Measurements from ENCODE around the gene PERCC1.

DNA sequence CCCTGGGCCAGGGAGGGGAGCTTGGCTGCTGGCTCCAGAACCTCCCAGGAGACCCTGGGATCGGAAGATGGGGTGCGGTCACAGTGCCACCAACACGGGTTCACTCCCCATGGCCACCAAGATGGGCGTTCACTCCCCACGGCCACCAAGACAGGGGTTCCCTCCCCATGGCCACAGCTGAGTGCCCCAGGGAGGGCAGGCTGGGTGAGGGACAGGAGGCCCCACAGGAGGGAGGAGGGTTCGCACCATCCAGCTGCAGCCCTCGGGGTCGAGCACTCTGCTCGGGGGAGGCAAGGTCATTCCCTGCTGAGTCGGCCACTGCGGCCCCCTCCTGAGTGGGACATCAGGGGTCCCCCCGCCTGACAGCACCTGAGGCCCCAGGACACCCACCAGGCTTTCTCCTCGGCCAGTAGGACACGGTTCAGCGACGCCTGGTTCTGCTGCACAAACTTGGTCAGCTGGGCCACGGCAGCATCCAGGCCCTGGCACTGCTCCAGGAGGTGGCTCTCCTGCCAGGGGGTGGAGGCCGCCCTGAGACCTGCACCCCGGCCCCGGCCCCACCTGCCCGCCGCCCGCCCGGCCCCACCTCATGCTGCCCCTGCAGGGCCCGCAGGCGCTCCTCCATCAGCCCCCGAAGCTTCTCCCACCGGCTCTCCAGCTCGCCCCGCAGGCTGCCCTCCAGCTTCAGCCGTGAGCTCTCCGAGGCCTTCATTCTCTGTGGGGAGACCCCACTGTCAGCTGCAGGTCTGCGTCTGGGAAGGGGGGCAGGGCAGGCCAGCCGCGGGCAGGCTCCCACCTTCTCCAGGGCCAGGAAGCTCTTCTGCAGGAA lies 7.6 kb downstream of the PERCC1 start:
- TF ChIP-seq, protein P1, sequence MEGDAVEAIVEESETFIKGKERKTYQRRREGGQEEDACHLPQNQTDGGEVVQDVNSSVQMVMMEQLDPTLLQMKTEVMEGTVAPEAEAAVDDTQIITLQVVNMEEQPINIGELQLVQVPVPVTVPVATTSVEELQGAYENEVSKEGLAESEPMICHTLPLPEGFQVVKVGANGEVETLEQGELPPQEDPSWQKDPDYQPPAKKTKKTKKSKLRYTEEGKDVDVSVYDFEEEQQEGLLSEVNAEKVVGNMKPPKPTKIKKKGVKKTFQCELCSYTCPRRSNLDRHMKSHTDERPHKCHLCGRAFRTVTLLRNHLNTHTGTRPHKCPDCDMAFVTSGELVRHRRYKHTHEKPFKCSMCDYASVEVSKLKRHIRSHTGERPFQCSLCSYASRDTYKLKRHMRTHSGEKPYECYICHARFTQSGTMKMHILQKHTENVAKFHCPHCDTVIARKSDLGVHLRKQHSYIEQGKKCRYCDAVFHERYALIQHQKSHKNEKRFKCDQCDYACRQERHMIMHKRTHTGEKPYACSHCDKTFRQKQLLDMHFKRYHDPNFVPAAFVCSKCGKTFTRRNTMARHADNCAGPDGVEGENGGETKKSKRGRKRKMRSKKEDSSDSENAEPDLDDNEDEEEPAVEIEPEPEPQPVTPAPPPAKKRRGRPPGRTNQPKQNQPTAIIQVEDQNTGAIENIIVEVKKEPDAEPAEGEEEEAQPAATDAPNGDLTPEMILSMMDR (IDR thresholded peaks at IDR 0.05): no peak
- no peak for TF ChIP-seq POLR2A (IDR thresholded peaks at IDR 0.05)

Measured in testis (tissue), 2 donors.